Breast epithelium (tissue), 3 donors: ENCODE data around the gene SALL2.

Source experiments
- CTCF ChIP-seq, 3 donors: fragments of 450-650 bp; IDR thresholded peaks; one replicate each; pipeline ENCODE4 v1.5.1; 2016 to 2017; ENCODE audit warnings: antibody characterized with exemption in 3 of 3, mild to moderate bottlenecking in 3 of 3, moderate library complexity in 3 of 3
- POLR2A ChIP-seq: fragments of 450-650 bp; IDR thresholded peaks from one replicate; pipeline ENCODE4 v1.6.1; 2016; ENCODE audit warnings: antibody characterized with exemption, mild to moderate bottlenecking, moderate library complexity
- POLR2AphosphoS5 ChIP-seq, 3 donors: sonication (generic); formaldehyde crosslinking; IDR thresholded peaks; one replicate each; pipeline ENCODE4 v1.6.1; 2017; ENCODE audit warnings: antibody characterized with exemption in 3 of 3

GRCh38 chr14:21503376-21503775, 22.8 kb downstream of the SALL2 start:
- no peak for TF ChIP-seq POLR2A
- TF ChIP-seq CTCF (IDR thresholded peaks at IDR 0.05) = no peak
- TF ChIP-seq POLR2AphosphoS5 (IDR thresholded peaks at IDR 0.05) = no peak
